ENCODE results near the gene TCAP.
"Not testable (repeated sequence)": the region's sequence is repeated elsewhere in the genome, so short reads cannot be mapped to it uniquely, and the experiment has no call there.

TCAP gene

DNA sequence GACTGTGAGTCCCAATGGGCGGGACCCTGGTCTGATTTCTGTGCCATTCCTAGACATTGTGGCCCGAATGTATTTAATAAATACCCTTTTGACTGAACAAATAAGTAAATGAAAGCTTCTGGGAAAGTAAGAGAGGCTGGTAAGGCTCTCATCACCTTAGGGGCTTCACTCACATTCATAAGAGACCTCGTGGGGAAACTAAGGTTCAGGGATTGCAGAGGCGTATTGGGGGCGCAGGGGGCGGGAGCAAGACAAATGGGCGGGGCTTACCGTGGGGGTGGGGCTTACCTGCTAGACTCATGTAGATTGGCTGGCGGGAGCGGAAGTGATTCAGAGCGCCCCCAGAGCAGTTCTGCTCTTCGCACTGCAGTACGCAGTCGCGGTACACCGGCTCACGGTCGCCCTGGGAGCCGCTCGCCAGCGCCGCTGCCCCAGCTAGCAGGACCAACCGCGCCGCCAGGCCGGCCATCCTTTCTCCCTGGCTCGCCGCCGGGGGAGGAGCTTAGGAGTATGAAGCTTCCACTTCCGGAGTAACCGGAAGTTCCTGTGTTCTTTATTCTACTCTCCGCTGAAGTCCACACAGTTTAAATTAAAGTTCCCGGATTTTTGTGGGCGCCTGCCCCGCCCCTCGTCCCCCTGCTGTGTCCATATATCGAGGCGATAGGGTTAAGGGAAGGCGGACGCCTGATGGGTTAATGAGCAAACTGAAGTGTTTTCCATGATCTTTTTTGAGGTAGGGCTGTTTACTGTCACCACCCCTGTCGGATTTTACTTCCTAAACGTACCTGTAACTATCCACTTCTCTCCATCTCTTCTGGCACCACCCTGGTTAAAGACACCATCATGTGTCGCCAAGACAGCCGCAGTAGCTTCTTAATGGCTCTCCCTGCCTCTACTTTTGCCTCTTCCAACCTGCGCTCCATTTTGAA lies 22.7 kb downstream of the TCAP start, which contains the start of gene PGAP3:
TSS of gene PGAP3 (minus strand) at position 512 of the 929 bp plus-strand sequence. CDS start at position 469, 43 bp downstream.
- DNase-seq = peak; percentile 87

DNA sequence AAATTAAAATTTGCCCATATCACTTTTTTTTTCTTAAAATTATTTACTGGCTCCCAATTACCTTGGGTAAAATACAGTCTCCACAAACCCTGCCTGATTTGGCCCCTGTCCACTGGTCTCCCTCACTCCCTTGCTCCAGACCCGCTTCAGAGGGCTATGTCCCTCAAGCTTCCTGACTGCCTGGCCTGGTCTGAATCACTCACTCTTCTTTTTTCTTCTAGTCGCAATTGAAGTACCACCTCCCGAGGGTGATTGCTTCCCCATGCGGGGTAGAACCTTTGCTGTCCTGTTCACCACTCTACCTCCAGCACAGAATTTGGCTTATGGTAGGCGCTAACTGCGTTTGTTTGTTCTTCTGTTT lies 23.3 kb downstream of the TCAP start:
- no peak for DNase-seq

DNA sequence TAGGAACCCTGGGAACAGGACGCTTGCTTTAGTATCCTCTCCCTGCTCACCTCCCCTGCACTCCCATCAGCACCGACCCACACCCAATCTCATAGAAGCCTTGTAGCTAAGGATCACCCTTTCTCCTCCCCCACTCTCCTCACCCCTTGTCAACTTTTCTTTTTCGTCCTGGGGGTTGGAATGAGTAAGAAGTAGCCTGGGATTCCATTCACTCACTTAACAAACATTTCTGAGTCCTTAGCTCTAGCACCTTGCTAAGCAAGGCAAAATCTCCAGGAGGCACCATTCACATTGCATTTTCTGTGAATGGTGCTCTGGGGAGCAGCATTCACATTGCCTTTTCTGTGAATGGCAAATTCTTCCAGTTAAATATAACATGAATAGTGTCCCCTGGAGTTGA lies 23.8 kb downstream of the TCAP start:
- DNase-seq = no peak

DNA sequence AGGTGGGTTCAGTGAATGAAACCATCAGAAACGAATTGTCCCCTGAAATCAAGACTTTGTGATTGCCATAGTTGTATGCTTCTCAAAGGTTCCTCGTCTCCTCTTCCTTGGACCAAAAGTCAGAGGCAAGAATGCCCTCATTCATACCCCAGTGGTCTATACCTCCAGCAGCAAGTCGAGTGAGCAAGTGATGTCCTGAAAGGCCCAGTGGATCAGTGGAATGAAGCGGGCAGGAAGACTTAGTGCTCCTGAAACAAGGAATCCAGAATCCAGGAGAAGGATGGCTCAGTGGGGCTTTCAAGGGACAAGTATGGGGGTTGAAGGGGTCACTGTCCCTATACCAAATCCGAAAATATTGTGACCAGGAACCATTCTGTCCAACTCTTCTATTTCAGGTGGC lies 29.4 kb downstream of the TCAP start:
- DNase-seq = no peak

DNA sequence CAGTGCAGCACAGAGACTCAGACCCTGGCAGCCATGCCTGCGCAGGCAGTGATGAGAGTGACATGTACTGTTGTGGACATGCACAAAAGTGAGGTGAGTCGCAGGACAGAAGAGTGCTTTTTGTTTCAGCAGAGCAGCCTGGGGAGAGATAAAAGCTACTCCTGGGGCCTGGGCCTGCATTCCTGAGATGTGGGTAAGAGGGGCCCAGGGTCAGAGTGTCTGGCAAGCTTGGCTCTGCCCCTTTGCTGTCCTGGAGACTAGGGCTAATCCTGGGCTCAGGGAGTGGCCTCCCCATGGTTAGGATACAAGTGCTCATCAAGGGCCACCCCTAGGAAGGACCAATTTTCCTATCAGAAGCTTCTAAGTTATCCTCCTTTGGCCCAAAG lies 29.9 kb downstream of the TCAP start:
- DNase-seq = no peak

DNA sequence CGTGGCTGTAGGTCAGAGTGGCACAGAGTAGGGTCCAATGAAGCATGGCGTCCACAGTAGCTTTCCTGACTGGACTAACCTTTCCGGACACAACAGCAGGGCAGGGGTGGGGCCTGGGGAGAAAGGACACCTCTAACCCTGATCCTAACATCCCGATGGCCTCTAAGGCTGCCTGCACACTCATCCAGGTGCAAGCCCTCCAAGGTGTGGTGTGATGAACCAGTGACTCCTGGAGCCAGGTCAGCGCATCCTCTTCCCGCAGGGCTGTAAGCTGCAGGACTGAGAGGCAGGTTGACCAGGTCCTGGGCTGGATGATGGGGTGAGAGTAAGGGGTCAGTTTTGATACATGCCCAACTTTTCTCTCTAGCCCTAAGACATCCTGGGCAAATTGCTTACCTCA lies 31.6 kb downstream of the TCAP start:
- no peak for DNase-seq

DNA sequence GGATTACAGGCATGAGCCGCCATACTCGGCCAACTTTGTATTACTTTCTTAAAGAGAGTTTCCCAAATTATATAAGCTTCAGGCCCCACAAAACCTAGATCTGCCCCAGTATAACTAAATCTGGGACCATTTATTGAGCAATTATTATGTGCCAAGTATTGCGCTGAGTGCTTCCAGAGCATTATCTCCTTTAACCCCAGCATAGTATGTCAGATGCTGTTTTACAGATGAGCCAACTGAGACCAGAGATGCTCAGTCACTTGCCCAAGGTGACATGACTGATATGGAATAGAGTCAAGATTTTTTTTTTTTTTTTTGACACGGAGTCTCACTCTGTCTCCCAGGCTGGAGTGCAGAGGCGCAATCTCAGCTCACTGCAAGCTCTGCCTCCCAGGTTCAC lies 32.8 kb downstream of the TCAP start:
- DNase-seq = no peak

DNA sequence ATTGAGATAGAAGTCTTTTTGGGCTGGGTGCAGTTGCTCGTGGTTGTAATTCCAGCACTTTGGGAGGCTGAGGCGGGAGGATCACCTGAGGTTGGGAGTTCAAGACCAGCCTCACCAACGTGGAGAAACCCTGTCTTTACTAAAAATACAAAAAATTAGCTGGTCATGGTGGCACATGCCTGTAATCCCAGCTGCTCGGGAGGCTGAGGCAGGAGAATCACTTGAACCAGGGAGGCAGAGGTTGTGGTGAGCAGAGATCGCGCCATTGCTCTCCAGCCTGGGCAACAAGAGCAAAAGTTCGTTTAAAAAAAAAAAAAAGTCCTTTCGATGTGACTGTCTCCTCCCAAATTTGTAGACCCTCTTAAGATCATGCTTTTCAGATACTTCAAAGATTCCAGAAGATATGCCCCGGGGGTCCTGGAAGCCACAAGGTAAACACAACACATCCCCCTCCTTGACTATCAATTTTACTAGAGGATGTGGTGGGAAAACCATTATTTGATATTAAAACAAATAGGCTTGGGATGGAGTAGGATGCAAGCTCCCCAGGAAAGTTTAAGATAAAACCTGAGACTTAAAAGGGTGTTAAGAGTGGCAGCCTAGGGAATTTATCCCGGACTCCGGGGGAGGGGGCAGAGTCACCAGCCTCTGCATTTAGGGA lies 34.1 kb downstream of the TCAP start:
- not testable (repeated sequence) for DNase-seq

DNA sequence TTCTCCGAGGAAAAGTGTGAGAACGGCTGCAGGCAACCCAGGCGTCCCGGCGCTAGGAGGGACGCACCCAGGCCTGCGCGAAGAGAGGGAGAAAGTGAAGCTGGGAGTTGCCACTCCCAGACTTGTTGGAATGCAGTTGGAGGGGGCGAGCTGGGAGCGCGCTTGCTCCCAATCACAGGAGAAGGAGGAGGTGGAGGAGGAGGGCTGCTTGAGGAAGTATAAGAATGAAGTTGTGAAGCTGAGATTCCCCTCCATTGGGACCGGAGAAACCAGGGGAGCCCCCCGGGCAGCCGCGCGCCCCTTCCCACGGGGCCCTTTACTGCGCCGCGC lies 34.6 kb downstream of the TCAP start, which contains the start of gene ERBB2:
TSS of gene ERBB2 (plus strand) at position 247 of the 330 bp plus-strand sequence. CDS start 175 bp downstream, outside the sequence.
- no peak for DNase-seq

DNA sequence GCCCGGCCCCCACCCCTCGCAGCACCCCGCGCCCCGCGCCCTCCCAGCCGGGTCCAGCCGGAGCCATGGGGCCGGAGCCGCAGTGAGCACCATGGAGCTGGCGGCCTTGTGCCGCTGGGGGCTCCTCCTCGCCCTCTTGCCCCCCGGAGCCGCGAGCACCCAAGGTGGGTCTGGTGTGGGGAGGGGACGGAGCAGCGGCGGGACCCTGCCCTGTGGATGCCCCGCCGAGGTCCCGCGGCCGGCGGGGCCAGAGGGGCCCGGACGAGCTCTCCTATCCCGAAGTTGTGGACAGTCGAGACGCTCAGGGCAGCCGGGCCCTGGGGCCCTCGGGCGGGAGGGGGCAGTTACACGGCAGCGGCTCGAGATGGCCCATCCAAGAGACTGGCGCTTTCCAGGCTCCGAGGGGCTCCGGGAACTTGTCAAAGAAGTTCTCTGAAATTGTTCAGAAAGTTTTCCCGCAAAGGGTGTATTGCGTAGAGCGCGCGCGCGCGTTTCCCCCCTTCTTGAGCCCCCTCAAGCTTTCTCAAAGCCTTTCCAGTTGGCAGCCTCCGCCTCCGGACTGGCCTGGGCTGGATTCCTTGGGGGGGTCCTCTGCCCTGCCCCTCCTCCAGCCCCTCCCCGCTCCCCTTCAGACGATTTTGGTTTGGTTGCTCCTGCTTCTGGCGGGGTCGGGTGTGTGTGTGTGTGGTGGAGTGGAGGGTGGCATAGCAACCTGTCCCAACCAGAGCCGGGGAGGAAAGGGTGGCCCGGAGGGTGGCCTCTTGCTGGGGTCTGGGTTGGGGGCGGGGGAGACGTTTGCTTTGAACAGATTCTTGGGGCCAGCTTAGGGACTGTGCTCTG lies 35.2 kb downstream of the TCAP start:
- DNase-seq = no peak

DNA sequence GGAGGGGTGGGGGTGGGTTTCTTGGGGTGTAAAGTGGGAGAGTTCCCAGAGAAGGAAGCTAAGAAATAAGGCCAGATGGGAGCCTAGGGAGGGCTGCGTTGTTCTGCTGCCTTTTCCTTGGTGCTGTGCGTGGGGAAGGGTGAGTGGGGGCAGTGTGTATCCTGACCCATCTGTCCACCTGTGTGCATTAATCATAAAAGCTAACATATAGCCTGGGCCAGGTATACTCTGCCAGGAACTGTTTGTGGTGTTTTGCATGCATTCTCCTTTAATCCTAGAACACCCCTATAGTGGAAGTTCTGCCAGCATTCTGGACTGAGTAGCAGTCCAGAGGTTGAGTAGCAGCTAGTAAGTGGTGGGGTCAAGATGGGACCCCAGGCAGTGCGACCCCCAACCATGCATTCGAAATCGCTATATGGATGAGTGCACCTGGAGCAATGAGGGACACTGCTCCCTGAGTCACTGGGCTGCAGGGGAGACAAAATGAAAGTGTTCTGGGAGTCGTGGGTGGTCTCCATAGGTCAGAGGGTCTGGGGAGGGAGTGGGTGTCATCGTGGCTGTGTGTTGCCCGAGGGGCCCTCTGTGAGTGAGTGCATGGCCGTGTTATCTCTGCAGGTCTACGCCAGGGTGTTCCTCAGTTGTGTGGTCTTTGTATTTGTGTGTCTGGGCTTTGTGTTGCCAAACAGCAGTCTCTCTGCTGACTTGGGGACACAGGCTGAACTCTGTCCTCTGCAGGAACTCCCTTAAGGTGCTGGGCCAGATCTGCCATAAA lies 36.0 kb downstream of the TCAP start:
- DNase-seq = no peak

DNA sequence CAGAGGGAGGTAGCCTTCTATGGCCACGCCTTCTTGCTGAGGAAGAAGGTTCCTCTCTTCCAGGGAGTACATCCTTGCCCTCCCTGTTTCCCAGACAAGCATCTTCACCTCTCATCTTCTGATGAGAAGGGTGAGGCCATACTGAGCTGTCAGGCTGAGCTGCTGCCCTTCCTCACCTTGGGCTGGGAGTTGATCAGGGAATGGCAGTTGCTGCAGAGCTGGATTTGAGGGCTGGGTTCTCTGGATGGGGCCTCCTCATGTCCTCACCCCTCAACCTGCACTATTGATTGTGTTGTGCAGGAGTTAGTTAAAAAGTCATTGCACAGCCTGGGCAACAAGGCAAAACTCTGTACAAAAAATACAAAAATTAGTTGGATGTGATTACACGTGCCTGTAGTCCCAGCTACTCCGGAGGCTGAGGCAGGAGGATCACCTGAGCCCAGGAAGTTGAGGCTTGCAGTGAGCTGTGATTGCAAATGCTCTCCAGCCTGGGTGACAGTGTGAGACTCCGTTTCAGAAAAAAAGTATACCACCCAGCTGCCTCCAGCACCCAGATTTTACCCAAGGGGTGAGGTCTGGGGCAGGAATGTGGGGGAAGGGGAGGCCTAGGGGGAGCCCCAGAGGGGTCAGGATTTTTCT lies 36.8 kb downstream of the TCAP start:
- DNase-seq = no peak

DNA sequence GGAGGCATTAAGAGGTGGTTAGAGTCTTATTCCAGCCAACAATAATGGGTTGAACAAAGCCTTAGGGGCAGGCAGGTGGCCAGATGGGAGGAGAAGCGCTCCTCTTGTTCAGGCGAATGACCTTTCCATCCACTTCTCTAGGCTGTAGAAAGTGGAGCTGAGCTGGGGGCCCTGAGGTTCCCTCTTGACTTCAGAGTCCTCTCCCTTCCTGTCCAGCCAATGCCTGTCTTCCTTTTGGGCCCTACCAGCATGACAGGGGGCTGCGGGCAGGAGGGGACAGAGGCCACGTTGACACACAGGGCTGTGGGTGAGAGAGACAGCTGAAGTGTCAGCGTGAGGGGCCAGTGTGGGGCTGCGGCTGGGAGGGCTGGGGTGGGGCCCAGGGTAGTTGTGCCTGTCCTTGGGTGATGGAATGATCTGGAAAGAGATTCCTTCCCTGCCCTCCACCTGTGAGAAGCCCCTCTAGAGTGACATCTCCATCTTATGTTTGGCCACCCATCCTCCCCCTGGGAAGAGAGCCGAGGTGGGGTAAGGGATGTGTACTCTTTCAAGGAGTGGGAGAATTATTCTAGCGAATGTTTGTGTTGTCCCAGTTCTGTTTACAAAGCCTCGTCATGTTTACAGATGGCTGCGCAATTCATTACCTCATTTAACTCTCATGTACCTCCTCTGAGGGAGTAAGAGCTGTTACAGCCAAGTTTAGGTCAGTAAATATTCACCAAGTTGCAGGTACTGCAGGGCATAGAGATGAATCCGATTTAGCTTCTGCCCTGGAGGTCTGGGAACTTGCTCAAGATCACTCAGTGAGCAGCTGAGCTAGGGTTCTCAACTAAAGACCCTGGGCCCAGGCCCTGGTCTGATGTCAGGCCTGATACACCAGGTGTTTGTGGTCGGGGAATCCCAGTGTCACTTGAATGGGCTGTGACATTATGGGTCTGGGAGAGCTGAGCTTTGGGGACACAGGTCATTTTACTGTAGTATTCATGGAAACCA lies 38.0 kb downstream of the TCAP start:
- DNase-seq = no peak

DNA sequence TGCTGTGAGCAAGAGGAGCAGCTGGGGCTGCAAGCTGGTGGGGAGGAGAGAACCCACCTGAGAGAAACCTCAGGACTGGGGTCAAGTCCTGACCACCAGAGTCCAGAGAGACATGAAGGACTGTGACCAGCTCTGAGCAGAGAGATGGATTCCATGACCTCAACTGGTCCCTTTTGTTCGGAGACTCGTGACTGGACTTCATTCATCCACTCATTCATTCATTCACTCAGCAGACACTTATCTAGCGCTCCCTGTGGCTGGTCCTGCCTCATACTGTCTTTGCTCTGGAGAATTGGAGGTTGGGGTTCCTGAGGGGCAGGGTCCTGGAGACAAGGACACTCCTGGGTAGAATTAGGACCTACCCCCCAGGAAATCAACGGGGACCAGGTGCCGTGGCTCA lies 38.8 kb downstream of the TCAP start:
- no peak for DNase-seq

DNA sequence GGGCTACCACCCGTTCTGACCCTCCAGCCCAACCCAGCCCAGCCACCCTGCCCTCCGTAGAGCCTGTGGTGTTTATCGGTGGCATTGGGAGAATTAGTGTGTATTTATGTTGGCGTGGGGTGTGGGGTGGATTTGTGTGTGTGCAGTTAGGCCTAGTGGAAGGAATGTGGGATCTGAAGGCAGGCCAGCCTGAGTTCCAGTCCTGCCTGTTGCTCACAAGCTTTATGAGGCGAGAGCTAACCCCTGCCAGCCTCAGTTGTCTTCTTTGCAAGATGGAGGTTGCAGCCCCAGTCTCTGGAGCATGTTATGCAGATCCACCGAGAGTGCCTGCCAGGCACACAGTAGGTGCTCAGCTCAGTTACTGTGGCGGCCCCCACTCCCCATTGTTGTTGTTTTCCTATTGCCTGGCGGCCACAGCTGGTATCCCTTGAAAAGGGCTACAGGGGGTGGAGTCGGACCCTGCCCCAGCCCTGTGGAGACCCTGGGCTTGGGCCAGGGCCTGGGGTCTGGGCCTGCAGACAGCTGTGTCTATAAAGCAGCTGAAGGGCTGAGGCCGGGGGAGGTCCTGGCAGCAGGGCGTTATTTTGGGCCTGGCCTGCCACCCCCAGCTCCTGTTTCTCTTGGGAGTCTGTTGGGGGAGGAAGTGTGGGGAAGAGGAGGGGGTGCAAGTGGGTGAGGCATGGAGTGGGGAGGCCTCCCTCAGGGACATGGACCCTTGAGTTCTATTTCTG lies 39.8 kb downstream of the TCAP start:
- no peak for DNase-seq

DNA sequence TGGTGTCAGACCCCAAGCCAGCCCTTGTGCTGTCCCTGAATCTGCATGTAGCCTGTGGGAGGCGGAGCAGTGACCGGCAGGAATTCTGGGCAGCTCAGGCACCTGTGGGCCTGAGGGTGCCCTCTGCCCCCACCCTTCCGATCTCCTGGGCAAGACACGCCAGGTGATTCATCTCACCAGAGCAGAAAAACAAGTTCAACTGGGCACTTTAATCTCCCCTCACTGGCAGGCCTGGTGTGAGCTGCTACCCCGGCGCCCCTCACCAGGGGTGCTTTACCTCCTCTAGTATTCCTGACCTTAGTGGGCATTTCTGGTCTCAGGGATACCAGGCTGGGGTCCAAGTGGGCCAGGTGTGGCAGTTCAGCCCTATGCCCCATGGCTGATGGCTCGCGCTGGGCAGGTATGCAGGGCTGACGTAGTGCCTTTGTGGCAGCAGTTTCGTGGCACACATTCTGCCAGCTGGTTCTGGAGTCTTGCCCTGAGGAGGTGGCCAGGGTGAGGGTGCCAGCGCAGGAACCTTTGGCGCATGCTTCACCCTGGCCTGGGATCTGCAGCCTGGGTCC lies 40.7 kb downstream of the TCAP start:
- no peak for DNase-seq

DNA sequence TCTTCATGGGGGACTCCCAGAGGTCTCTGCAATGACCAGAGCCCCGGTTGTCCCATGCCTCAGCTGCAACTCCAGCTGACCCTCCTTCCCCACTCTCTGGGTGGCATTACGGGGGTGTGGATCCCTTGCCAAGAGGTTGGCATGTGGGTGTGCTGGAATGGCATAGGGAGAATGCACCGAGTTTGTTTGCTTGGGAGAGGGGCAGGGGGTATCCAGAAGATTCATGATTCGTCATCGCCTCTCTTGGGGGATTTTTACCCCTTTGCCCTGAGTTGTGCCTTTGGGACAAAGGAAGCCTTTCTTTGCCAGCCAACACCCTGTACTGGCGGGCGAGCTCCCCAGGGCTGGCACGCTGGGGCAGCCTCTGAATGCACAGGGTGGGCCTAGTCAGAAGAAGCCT lies 41.2 kb downstream of the TCAP start:
- no peak for DNase-seq

DNA sequence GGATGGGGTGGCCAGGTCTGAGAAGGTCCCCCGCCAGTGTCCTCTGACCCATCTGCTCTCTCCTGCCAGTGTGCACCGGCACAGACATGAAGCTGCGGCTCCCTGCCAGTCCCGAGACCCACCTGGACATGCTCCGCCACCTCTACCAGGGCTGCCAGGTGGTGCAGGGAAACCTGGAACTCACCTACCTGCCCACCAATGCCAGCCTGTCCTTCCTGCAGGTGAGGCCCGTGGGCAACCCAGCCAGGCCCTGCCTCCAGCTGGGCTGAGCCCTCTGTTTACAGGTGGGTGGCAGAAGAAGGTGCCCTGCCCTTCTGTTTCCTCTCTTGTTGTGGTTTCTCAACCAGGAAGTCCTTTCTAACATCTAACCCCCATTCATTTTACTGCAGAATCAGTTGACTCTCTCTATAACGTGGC lies 41.8 kb downstream of the TCAP start:
- no peak for DNase-seq

DNA sequence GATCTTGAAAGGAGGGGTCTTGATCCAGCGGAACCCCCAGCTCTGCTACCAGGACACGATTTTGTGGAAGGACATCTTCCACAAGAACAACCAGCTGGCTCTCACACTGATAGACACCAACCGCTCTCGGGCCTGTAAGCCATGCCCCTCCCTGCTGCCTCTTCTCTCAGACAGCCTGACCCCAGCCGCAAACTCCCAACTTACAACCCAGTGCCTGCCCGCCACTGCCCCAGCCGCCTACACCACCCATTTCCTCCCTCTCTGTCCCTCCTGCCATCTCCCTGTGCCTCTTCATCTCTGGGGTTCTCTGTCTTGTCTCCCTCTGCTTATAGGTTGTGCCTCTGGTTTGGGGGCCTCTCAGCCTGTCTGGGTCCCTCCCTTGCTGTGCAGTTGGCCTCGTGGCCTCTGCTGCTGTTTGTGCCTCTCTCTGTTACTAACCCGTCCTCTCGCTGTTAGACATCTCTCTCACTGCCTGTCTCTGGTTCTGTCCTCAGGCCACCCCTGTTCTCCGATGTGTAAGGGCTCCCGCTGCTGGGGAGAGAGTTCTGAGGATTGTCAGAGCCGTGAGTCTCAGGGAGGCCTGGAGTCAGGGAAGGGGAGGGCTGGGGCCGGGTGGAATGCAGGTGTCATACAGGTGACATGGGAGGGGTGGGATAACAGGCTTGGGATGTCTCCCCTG lies 44.3 kb downstream of the TCAP start:
- no peak for DNase-seq
